Type B pancreatic cell (in vitro differentiated cells): ENCODE data around the gene TRIM42. TPM values are rescaled to one million over a fixed set of nuclear protein-coding genes. Genes with fewer than 3 reads are reported as not detected.

Experiments used
- DNase-seq: peaks from one replicate; pipeline ENCODE4 v3.0.0; 2021; ENCODE audit warnings: mixed read lengths; ENCODE audit not compliant: unreplicated experiment; ENCODE audit errors: extremely low spot score
- H3K27ac Mint-ChIP-seq: 2 replicates; pipeline ENCODE4 v1.8.0; 2021; ENCODE audit warnings: mild to moderate bottlenecking, mixed read lengths
- H3K27me3 Mint-ChIP-seq: 2 replicates; pipeline ENCODE4 v1.8.0; 2021; ENCODE audit warnings: mixed read lengths
- H3K36me3 Mint-ChIP-seq: 2 replicates; pipeline ENCODE4 v1.8.0; 2021; ENCODE audit warnings: mixed read lengths
- H3K4me1 Mint-ChIP-seq: one replicate; pipeline ENCODE4 v1.8.0; 2021; ENCODE audit warnings: mixed read lengths; ENCODE audit not compliant: unreplicated experiment
- H3K4me3 Mint-ChIP-seq: 2 replicates; pipeline ENCODE4 v1.8.0; 2021; ENCODE audit warnings: mild to moderate bottlenecking, mixed read lengths
- H3K9me3 Mint-ChIP-seq: 2 replicates; pipeline ENCODE4 v1.8.0; 2021; ENCODE audit warnings: mixed read lengths
- total RNA-seq: library from RNA; stranded (reverse); gene quantifications from 2 replicates; pipeline ENCODE4 v1.2.1, GENCODE V29; 2021; ENCODE audit warnings: low replicate concordance
- TF ChIP-seq, protein P1 (sequence below): fragments of 200-600 bp; sonication (generic); conservative IDR thresholded peaks from 2 replicates; pipeline ENCODE4 v1.5.0; 2021; ENCODE audit warnings: antibody characterized with exemption, mild to moderate bottlenecking

Gene TRIM42
- total RNA-seq, 1 donor from 2014 or later = not detected

DNA sequence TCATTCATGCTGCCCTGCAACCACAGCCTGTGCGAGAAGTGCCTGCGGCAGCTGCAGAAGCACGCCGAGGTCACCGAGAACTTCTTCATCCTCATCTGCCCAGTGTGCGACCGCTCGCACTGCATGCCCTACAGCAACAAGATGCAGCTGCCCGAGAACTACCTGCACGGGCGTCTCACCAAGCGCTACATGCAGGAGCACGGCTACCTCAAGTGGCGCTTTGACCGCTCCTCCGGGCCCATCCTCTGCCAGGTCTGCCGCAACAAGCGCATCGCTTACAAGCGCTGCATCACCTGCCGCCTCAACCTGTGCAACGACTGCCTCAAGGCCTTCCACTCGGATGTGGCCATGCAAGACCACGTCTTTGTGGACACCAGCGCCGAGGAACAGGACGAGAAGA lies 4.7 kb downstream of the TRIM42 start:
- Mint-ChIP-seq H3K27me3 (peaks cover 2% of the 10 kb centered on the region), H3K4me1 (no peaks in the 10 kb centered on the region), H3K36me3 (no peaks in the 10 kb centered on the region), H3K27ac (no peak overlapping the region), H3K9me3 (no peaks in the 10 kb centered on the region), H3K4me3 (no peak overlapping the region)
- TF ChIP-seq, protein P1, sequence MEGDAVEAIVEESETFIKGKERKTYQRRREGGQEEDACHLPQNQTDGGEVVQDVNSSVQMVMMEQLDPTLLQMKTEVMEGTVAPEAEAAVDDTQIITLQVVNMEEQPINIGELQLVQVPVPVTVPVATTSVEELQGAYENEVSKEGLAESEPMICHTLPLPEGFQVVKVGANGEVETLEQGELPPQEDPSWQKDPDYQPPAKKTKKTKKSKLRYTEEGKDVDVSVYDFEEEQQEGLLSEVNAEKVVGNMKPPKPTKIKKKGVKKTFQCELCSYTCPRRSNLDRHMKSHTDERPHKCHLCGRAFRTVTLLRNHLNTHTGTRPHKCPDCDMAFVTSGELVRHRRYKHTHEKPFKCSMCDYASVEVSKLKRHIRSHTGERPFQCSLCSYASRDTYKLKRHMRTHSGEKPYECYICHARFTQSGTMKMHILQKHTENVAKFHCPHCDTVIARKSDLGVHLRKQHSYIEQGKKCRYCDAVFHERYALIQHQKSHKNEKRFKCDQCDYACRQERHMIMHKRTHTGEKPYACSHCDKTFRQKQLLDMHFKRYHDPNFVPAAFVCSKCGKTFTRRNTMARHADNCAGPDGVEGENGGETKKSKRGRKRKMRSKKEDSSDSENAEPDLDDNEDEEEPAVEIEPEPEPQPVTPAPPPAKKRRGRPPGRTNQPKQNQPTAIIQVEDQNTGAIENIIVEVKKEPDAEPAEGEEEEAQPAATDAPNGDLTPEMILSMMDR = no peak
- no peak for DNase-seq

DNA sequence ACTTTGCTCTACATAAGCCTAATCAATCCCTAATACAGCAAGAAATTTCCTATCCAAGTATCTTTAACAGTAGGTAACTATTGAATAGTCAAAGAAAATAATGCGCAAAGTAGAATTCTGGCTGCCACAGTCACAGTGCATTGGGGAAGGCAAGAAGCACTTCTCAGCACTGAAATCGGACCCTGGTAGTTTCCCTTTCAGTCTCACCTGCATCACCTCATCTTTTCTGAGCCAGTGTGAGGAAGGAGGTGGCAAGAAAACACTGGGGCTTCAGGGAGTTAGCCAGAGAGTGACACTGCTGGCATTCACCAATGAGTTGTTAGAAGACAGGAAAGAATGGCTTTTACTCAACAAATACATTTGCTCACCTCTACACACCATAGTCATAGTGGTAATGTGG lies 8.3 kb downstream of the TRIM42 start:
- no peak for DNase-seq
- H3K4me1 Mint-ChIP-seq = no peaks in the 10 kb centered on the region
- no peak overlapping the region for H3K27ac Mint-ChIP-seq
- H3K4me3 Mint-ChIP-seq = no peak overlapping the region
- TF ChIP-seq, protein P1 = no peak
- H3K9me3 Mint-ChIP-seq = no peaks in the 10 kb centered on the region
- no peaks in the 10 kb centered on the region for H3K36me3 Mint-ChIP-seq
- H3K27me3 Mint-ChIP-seq = peaks cover 2% of the 10 kb centered on the region

DNA sequence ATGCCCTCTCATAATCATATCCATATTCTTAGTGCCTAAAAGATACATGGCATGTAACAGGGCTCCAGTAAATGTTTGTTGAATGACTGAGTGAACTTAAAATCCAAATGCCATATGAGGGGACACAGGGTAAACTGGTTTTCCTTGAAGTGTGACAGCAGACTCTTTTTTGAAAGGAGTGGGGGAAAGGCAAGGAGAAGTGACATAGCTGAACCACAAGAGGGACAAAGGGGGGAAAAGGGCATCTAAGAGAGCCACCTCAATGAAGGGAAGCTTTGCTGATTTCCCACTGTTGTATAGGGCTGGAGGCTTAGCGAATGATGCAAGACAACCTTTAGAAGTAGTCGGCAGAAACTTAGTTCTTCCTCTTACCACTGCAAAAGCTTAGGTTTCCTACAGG lies 9.1 kb downstream of the TRIM42 start:
- Mint-ChIP-seq H3K27me3 (peaks cover 2% of the 10 kb centered on the region), H3K27ac (no peak overlapping the region), H3K4me3 (no peak overlapping the region), H3K9me3 (no peaks in the 10 kb centered on the region), H3K36me3 (no peaks in the 10 kb centered on the region), H3K4me1 (no peaks in the 10 kb centered on the region)
- TF ChIP-seq, protein P1 = no peak
- DNase-seq = no peak

DNA sequence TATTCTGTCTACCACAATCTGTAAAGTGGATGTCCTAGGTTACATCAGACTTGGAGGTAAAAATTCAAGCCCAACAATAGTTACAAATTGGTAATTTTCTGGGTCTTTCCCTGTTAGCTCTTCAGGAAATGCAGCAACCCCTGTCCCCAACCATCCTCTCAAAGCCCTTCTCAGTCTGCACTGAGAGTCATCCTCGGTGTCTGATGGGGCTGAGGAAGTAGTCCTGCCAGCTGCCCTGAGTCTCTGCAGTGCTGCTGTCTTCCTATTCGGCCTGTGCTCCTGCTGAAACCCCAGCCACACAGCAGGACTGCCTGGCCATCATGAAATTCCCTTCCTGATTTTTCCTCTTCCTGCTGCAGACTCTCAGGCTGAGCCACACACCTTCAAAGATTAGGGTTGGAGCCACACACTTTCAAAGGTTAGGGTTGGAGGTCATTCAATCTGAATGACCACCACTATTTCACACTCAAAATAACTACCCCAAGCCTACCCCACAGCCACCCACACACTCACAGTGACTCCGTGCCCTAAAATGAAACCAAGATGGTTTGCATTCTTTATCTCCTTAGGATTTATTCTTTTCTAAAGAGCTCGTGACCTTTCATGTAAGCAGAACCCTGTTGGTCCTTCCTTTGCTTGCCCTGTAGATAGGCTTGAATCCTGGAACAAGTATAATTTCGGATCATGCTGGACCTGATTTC lies 17.6 kb downstream of the TRIM42 start:
- Mint-ChIP-seq H3K36me3 (no peaks in the 10 kb centered on the region), H3K9me3 (no peaks in the 10 kb centered on the region), H3K27ac (no peak overlapping the region), H3K27me3 (no peaks in the 10 kb centered on the region), H3K4me1 (peaks cover 6% of the 10 kb centered on the region), H3K4me3 (no peak overlapping the region)
- TF ChIP-seq, protein P1 = no peak
- no peak for DNase-seq

DNA sequence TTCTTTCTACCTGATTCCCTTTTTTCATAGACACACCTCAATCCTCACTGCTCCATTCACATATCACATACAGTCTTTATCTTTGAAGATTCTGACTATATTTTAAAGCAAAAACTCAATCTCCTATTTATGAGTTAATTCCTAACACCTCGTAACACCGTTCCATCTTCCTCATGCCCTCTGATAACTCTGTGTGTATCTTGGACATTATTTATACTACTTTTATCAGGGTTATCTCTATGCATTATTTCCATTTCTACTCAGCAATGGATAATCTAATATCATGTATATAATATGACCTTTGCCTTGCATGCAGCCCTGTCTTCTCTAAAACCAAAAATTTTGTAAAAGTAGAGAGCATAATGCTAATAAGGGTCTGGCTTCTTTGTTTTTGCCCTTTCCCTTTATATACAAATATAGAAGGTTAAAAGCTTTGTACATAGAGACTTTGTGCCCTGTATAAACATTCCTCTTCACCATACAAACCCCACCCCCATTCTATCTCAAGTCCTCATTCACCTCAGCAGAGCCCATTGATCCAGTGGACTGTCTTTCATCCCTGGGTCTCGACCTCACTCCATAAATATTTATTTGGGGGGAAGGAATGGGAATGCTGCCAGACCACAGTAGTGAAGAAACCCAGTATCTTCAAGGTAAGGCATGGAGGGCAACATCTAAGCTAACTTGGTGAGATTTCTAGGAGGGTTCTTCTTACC lies 21.8 kb downstream of the TRIM42 start:
- Mint-ChIP-seq H3K27me3 (peaks cover 7% of the 10 kb centered on the region), H3K27ac (no peak overlapping the region), H3K36me3 (no peaks in the 10 kb centered on the region), H3K9me3 (no peaks in the 10 kb centered on the region), H3K4me1 (peaks cover 6% of the 10 kb centered on the region), H3K4me3 (no peak overlapping the region)
- TF ChIP-seq, protein P1 = no peak
- DNase-seq = no peak
